Fibroblast of lung (primary cell): ENCODE results near the gene SEMA4B. TPM values are rescaled to one million over a fixed set of nuclear protein-coding genes. Genes with fewer than 3 reads are reported as not detected.

Experiments used
- DNase-seq, 2 donors: peaks; one replicate each; pipeline versions ENCODE4 v3.0.0 to v3.0.0-alpha.2; 2010; ENCODE audit warnings: low read depth in 2 of 2
- H2AFZ ChIP-seq: 2 replicates; pipeline ENCODE4 v1.5.1; 2012; ENCODE audit warnings: low read length, control low read depth, inconsistent platforms
- H3K27ac ChIP-seq: 2 replicates; pipeline ENCODE4 v1.5.1; 2011; ENCODE audit warnings: low read length, control low read depth; ENCODE audit not compliant: insufficient read depth
- H3K27me3 ChIP-seq: 2 replicates; pipeline ENCODE4 v1.5.1; 2011; ENCODE audit warnings: mild to moderate bottlenecking, low read length; ENCODE audit not compliant: control insufficient read depth, insufficient read depth
- H3K36me3 ChIP-seq: 2 replicates; pipeline ENCODE4 v1.5.1; 2011; ENCODE audit warnings: low read length; ENCODE audit not compliant: control insufficient read depth, insufficient read depth
- H3K4me1 ChIP-seq: 2 replicates; pipeline ENCODE4 v1.5.1; 2011; ENCODE audit warnings: low read length; ENCODE audit not compliant: control insufficient read depth, insufficient read depth; ENCODE audit errors: extremely low read depth
- H3K4me2 ChIP-seq: 2 replicates; pipeline ENCODE4 v1.5.1; 2011; ENCODE audit warnings: low read length, control low read depth; ENCODE audit not compliant: insufficient read depth; ENCODE audit errors: extremely low read depth
- H3K4me3 ChIP-seq, 4 experiments: fragments of 200-600 bp in 1 of 4; sonication (generic) in 1 of 4; replicated peaks in 1 of 4; 2 replicates each; pipeline ENCODE4 v1.5.1; 2011 to 2016; ENCODE audit warnings: low read length in 4 of 4, low read depth in 3 of 4, mild to moderate bottlenecking in 3 of 4, control low read depth in 2 of 4, inconsistent platforms in 1 of 4, mixed read lengths in 1 of 4; ENCODE audit not compliant: insufficient read depth in 1 of 4; ENCODE audit errors: control extremely low read depth in 1 of 4
- H3K79me2 ChIP-seq: 2 replicates; pipeline ENCODE4 v1.5.1; 2012; ENCODE audit warnings: mild to moderate bottlenecking, low read length, inconsistent platforms; ENCODE audit not compliant: control insufficient read depth, insufficient read depth
- H3K9ac ChIP-seq: 2 replicates; pipeline ENCODE4 v1.5.1; 2011; ENCODE audit warnings: mild to moderate bottlenecking, low read length, control low read depth; ENCODE audit not compliant: insufficient read depth
- H3K9me3 ChIP-seq: 2 replicates; pipeline ENCODE4 v1.5.1; 2012; ENCODE audit warnings: low read depth, low read length; ENCODE audit not compliant: control insufficient read depth, insufficient read depth
- H4K20me1 ChIP-seq: 2 replicates; pipeline ENCODE4 v1.5.1; 2011; ENCODE audit warnings: low read length; ENCODE audit not compliant: control insufficient read depth, insufficient read depth; ENCODE audit errors: extremely low read depth
- CTCF ChIP-seq, 2 donors: IDR thresholded peaks in 1 of 2; conservative IDR thresholded peaks in 1 of 2; 1 replicate in 1 of 2; 2 replicates in 1 of 2; pipeline ENCODE4 v1.5.1; 2011 to 2012; ENCODE audit warnings: low read length in 2 of 2, control low read depth in 1 of 2, inconsistent platforms in 1 of 2, low read depth in 1 of 2, mild to moderate bottlenecking in 1 of 2
- EZH2 ChIP-seq: IDR thresholded peaks from 2 replicates; pipeline ENCODE4 v1.5.1; 2012; ENCODE audit warnings: low read length, control low read depth, mild to moderate bottlenecking; ENCODE audit errors: missing control alignments
- polyA plus RNA-seq, 2 donors: library from polyadenylated mRNA; depleted of rRNA in 1 of 2; stranded (reverse) in 1 of 2; unstranded in 1 of 2; fragments of >200 nt; gene quantifications; 2 replicates each; pipeline ENCODE4 v1.2.1, GENCODE V29; 2011 to 2012; ENCODE audit warnings: missing spikeins in 1 of 2
- total RNA-seq: library from RNA; depleted of rRNA; stranded (reverse); fragments of >200 nt; gene quantifications from 2 replicates; pipeline ENCODE4 v1.2.1, GENCODE V29; 2014

Gene SEMA4B
- total and polyA plus RNA-seq, 2 donors (not counting 1 experiment from before 2014, with no cell fraction given) = 12.8 to 30.4 TPM

- H3K9ac ChIP-seq = no peak overlapping the region
- DNase-seq = no peak
- no peak for TF ChIP-seq CTCF (conservative IDR thresholded peaks at IDR 0.05 in 1 of 2, IDR thresholded peaks at IDR 0.05 in 1 of 2; ENCODE audit: low read depth in 1 of 2, low read length in 2 of 2)
- TF ChIP-seq EZH2 = no peak
- no peaks in the 10 kb centered on the region for H3K9me3 ChIP-seq
- no peaks in the 10 kb centered on the region for H3K27me3 ChIP-seq
- no peaks in the 10 kb centered on the region for H3K4me1 ChIP-seq
- no peaks in the 10 kb centered on the region for H3K79me2 ChIP-seq
- no peak overlapping the region for H3K4me2 ChIP-seq
- H2AFZ ChIP-seq = no peak overlapping the region
- H3K4me3 ChIP-seq = no peak overlapping the region
- H4K20me1 ChIP-seq = no peaks in the 10 kb centered on the region
- H3K36me3 ChIP-seq = no peaks in the 10 kb centered on the region
- H3K27ac ChIP-seq = no peak overlapping the region
Measured at GRCh38 chr15:90213122-90213817, 12.1 kb downstream of the SEMA4B start.

- H3K9me3 ChIP-seq = no peaks in the 10 kb centered on the region
- no peak for TF ChIP-seq EZH2
- TF ChIP-seq CTCF (conservative IDR thresholded peaks at IDR 0.05 in 1 of 2, IDR thresholded peaks at IDR 0.05 in 1 of 2; ENCODE audit: low read depth in 1 of 2, low read length in 2 of 2) = no peak
Measured at GRCh38 chr15:90213818-90214204, 12.7 kb downstream of the SEMA4B start.

GRCh38 chr15:90214553-90215196, 13.5 kb downstream of the SEMA4B start:
- Histone ChIP-seq H3K27me3 (no peaks in the 10 kb centered on the region), H3K79me2 (no peaks in the 10 kb centered on the region), H3K4me2 (no peak overlapping the region), H4K20me1 (no peaks in the 10 kb centered on the region), H3K9ac (no peak overlapping the region), H2AFZ (no peak overlapping the region), H3K4me3 (no peak overlapping the region), H3K4me1 (no peaks in the 10 kb centered on the region), H3K9me3 (no peaks in the 10 kb centered on the region), H3K27ac (no peak overlapping the region), H3K36me3 (no peaks in the 10 kb centered on the region)
- TF ChIP-seq EZH2 (no peak), CTCF (conservative IDR thresholded peaks at IDR 0.05 in 1 of 2, IDR thresholded peaks at IDR 0.05 in 1 of 2; ENCODE audit: low read depth in 1 of 2, low read length in 2 of 2) (peak; percentile 22 to 36)
- DNase-seq = no peak

More at GRCh38 chr15:90213818-90214204, 12.7 kb downstream of the SEMA4B start:
- Histone ChIP-seq H3K79me2 (no peaks in the 10 kb centered on the region), H3K4me2 (no peak overlapping the region), H3K27ac (no peak overlapping the region), H3K36me3 (no peaks in the 10 kb centered on the region), H2AFZ (no peak overlapping the region), H3K4me3 (no peak overlapping the region), H3K4me1 (no peaks in the 10 kb centered on the region), H3K27me3 (no peaks in the 10 kb centered on the region), H3K9ac (no peak overlapping the region), H4K20me1 (no peaks in the 10 kb centered on the region)
- no peak for DNase-seq
